Cardiac atrium fibroblast (primary cell): ENCODE measurements around the gene GATB. TPM values are rescaled to one million over a fixed set of nuclear protein-coding genes. Genes with fewer than 3 reads are reported as not detected.

Source experiments
- total RNA-seq: library from RNA; depleted of rRNA; stranded (reverse); fragments of >200 nt; gene quantifications from 2 replicates; pipeline ENCODE4 v1.2.3, GENCODE V29; 2015

The GATB gene, protein sequence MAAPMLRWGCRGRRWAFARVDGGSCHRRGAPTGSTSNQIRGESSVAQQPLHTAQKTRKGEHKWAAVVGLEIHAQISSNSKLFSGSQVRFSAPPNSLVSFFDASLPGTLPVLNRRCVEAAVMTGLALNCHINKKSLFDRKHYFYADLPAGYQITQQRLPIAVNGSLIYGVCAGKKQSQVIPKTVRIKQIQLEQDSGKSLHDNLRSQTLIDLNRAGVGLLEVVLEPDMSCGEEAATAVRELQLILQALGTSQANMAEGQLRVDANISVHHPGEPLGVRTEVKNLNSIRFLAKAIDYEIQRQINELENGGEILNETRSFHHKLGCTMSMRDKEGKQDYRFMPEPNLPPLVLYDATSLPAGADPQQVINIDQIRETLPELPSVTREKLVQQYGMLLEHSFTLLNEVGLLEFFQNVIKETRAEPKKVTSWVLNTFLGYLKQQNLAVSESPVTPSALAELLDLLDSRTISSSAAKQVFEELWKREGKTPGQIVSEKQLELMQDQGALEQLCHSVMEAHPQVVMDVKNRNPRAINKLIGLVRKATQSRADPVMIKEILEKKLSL
- 15.2 and 24.9 TPM in 2 replicates for total RNA-seq

DNA sequence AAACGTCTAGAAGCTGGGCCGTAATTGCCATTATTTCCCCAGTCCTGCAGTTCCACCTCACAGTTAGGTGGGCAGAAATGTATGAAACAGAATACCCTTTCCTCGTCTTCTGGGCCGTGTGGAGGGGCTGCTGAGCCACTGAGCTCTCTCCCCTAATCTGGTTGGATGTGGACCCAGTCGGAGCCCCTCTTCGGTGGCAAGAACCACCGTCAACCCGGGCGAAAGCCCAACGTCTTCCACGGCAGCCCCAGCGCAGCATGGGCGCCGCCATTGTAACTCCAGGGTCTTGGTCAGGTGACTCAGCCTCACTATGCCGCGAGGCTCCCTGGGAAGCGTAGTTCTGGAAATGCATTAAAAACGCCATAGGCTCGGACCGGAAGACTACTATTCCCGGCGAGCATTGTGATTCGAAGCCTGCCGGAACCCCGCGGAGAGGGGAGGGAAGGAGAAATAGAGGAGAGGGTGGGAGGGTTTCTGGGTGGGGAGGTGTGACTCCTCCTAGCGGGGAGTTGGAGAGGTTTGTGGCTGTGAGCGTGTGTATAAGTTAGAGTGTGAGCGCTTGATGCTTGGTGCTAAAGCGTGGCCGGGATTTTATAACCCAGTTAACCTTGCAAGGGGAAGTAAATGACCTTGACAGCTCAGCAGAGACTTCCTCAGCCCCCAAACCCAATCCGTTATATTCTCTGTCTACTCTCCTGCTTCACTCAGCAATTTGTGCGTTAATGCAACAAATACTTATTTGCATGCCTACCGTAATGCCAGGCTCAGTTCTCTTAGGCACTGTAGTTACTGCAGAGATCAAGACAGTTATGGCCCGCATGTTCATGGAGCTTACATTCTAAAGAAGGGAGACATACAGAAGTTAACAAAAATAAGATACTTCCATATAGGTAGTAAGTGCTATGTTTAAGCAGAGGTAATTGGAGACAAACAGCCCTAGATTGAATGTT is at the start of gene GATB:
Gene GATB, minus strand, starts transcription at position 296 of the 950 bp plus-strand sequence. Its CDS starts 25 bp downstream, at position 271.

